HG03097 (cell line): ENCODE results near the gene KLHL41.
"Not testable (repeated sequence)": the region's sequence is repeated elsewhere in the genome, so short reads cannot be mapped to it uniquely, and the experiment has no call there.

Source experiments
- ATAC-seq: cut with Tn5 transposase; IDR thresholded peaks from one replicate; pipeline ENCODE4 v1.9.1; 2021; ENCODE audit not compliant: unreplicated experiment, low FRiP score

Gene KLHL41

DNA sequence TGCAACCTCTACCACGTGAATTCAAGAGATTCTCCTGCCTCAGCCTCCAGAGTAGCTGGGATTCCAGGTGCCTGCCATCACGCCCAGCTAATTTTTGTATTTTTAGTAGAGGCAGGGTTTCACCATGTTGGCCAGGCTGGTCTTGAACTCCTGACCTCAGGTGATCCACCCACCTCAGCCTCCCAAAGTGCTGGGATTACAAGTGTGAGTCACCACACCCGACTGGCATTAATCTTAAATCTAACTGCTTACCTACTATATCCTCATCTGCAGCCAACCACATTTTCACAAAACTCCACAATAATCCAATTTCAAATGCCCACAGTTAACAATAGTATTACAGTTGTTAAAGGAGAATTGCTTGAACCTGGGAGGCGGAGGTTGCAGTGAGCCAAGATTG is 61.2 kb downstream of the KLHL41 start:
- not testable (repeated sequence) for ATAC-seq

DNA sequence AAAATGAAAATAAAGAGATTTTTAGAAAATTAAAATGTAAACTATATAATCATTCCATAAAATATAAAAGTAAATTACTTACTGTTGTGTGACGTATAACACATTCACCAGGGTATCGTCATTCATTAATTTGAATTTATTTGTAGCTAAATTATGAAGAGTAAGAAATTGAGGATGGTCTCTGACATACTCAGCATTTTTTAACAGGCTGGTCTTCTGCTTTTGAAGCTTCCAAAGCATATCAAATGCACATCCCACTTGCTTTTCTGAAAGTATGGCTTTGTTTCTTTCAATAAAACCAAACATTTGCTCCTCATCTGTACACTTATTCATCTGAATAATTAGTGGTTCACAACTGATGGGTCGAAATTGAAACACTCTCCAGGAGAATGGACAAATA is 62.1 kb downstream of the KLHL41 start:
- ATAC-seq, result no peak

DNA sequence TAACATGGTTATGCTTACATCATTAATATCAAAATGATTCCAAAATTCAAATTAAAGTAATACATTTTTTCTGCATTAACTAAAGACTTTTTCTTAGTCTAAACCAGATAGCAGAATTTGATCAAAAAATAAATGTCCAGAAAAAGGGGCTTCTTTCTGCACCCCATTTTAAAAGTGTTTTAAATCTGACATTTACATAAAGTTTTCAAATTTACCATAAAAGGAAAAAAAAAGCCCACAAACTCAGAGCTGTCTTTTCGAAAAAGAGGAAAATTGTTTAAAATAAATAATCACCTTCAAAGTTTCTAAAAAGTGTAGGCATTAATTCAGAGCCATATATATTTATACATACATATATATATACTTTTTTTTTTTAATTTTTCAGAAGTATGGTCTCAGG is 62.7 kb downstream of the KLHL41 start:
- ATAC-seq, result no peak

DNA sequence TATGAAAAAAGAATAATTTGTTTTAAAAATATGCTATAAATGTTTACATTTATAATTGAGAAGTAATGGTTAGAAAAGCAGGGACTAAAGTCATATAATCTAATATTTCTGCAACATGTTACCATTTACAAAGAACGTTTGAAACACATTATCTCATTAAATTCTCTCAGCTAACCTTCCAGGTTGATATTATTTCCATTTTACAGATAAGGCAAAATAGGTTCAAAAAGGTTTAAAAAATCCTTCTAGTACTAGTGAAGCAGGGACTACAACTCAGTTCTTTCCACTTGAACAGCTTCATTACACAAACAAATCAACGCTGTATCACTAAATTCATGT is 63.3 kb downstream of the KLHL41 start:
- no peak for ATAC-seq

DNA sequence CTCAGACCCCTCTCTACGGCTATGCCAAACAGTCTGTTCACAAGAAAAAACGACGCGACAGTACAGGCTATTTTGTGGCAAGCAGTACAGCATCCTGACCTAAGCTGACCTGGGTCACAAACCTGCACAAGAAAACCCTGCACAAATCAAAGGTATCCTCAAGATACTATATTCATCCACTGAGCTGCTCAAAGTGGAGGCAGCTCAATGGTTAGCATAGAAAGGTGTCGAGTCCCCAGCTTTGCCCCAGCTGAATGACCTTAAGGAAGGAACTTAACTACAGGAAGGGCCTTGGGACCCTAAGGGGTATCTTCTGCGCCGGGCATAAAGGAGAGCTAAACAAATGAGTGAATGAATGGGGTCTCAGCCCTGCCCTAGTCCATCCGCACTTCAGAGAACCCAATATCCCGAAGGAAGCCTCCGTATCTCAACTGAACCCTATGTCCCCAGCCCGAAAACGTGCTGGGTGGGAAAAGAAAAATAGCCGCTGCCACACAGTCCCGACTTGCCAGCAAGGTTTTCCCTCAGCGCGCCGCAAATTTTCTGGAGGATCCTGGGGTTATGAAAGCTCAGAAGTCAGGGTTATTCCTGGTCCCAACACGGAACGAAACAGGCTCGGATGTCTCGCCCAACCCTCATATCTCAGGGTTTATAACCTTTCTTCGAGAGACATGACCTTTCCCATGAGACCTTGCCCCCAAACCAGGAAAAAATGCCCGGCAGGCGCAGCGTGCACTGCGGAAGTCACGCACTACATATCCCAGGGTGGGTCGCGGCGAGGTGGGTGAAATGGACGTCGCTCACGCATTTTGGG is 63.9 kb downstream of the KLHL41 start, which contains the start of gene FASTKD1:
Gene FASTKD1 (minus strand): TSS at position 706 of the 814 bp plus-strand sequence. CDS start 1,836 bp downstream, outside the sequence.
- ATAC-seq, result peak; percentile 95

DNA sequence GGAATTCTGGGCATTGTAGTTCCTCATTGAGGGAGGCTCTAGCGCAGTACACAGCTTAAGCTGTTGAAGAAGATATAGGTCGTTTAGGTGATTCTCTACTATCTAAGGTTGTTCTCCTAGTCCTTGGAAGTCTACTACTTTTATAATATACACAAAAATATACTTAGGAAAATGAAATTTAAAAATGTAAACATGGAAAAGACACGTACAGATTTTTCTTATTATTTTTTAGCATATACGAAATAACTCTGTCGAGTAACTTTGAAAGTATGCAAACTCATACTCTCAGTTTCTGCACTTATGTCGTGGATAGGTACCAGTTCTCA is 64.4 kb downstream of the KLHL41 start:
- no peak for ATAC-seq

DNA sequence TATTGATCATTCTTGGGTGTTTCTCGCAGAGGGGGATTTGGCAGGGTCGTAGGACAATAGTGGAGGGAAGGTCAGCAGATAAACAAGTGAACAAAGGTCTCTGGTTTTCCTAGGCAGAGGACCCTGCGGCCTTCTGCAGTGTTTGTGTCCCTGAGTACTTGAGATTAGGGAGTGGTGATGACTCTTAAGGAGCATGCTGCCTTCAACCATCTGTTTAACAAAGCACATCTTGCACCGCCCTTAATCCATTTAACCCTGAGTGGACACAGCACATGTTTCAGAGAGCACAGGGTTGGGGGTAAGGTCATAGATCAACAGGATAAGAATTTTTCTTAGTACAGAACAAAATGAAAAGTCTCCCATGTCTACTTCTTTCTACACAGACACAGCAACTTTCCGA is 65.0 kb downstream of the KLHL41 start:
- ATAC-seq, result not testable (repeated sequence)

DNA sequence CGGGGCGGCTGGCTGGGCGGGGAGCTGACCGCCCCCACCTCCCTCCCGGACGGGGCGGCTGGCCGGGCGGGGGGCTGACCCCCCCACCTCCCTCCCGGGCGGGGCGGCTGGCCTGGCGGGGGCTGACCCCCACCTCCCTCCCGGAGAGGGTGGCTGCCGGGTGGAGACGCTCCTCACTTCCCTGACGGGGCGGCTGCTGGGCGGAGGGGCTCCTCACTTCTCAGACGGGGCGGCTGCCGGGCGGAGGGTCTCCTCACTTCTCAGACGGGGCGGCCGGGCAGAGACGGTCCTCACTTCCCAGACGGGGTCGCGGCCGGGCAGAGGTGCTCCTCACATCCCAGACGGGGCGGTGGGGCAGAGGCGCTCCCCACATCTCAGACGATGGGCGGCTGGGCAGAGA is 65.8 kb downstream of the KLHL41 start:
- not testable (repeated sequence) for ATAC-seq
